ENCODE measurements around the gene ACBD4. TPM values are rescaled to one million over a fixed set of nuclear protein-coding genes. Genes with fewer than 3 reads are reported as not detected.

Gene ACBD4
- total RNA-seq, 2 experiments from 2014 or later: 12.4 to 12.6 TPM

- ChIA-PET POLR2A (interaction anchor here (0.6 to 8.5 kb wide), 11 partner anchors 7 to 461 kb away, joined by 3 to 200 read pairs (median 25); partner anchors contain the start of genes ACBD4, HEXIM2 and MAP3K14), CTCF (interaction anchor here (6.4 to 14.4 kb wide), 4 partner anchors 11 to 74 kb away, joined by 58 to 352 read pairs (median 176); partner anchors contain the start of genes ACBD4, FMNL1 and HEXIM2)
- intact Hi-C loops (cut with micrococcal nuclease): loop anchor here (2.0 to 5.0 kb wide), 2 partner anchors 14 to 170 kb away; partner anchors contain the start of genes HEXIM2 and MAP3K14
- H3K4me1 Mint-ChIP-seq (ENCODE audit: low read depth): peaks cover 42% of the 10 kb centered on the region
- H3K36me3 Mint-ChIP-seq (ENCODE audit: low read depth): peaks cover 18% of the 10 kb centered on the region
- TF ChIP-seq, protein P1, sequence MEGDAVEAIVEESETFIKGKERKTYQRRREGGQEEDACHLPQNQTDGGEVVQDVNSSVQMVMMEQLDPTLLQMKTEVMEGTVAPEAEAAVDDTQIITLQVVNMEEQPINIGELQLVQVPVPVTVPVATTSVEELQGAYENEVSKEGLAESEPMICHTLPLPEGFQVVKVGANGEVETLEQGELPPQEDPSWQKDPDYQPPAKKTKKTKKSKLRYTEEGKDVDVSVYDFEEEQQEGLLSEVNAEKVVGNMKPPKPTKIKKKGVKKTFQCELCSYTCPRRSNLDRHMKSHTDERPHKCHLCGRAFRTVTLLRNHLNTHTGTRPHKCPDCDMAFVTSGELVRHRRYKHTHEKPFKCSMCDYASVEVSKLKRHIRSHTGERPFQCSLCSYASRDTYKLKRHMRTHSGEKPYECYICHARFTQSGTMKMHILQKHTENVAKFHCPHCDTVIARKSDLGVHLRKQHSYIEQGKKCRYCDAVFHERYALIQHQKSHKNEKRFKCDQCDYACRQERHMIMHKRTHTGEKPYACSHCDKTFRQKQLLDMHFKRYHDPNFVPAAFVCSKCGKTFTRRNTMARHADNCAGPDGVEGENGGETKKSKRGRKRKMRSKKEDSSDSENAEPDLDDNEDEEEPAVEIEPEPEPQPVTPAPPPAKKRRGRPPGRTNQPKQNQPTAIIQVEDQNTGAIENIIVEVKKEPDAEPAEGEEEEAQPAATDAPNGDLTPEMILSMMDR (IDR thresholded peaks at IDR 0.05): no peak
- peak overlapping the region; percentile 100 for H3K27ac Mint-ChIP-seq
- no peaks in the 10 kb centered on the region for H3K27me3 Mint-ChIP-seq
- H3K9me3 Mint-ChIP-seq: no peaks in the 10 kb centered on the region
- DNase-seq (no peak), ATAC-seq (peak; percentile 1)
- peak overlapping the region; percentile 98 for H3K4me3 Mint-ChIP-seq
Observed at GRCh38 chr17:45146890-45147580, 11.5 kb downstream of the ACBD4 start.

GRCh38 chr17:45147581-45148182, 12.2 kb downstream of the ACBD4 start:
- DNase-seq (peak; percentile 88), ATAC-seq (peak; percentile 35)
- H3K36me3 Mint-ChIP-seq (ENCODE audit: low read depth): peaks cover 18% of the 10 kb centered on the region
- intact Hi-C loops (cut with micrococcal nuclease): loop anchor here (2.0 to 5.0 kb wide), 3 partner anchors 13 to 170 kb away; partner anchors contain the start of genes ACBD4, HEXIM2 and MAP3K14
- ChIA-PET CTCF (interaction anchor here (1.0 to 14.4 kb wide), 11 partner anchors 12 to 88 kb away, joined by 3 to 352 read pairs (median 20); partner anchors contain the start of genes ACBD4, FMNL1, HEXIM2 and PLCD3), POLR2A (interaction anchor here (0.6 to 8.5 kb wide), 26 partner anchors 8 to 678 kb away, joined by 3 to 200 read pairs (median 9); partner anchors contain the start of genes ACBD4, DCAKD, FMNL1 and HEXIM2)
- peak overlapping the region; percentile 100 for H3K27ac Mint-ChIP-seq
- peaks cover 43% of the 10 kb centered on the region for H3K4me1 Mint-ChIP-seq (ENCODE audit: low read depth)
- TF ChIP-seq, protein P1 (IDR thresholded peaks at IDR 0.05): no peak
- no peaks in the 10 kb centered on the region for H3K9me3 Mint-ChIP-seq
- H3K27me3 Mint-ChIP-seq: no peaks in the 10 kb centered on the region
- peak overlapping the region; percentile 98 for H3K4me3 Mint-ChIP-seq

- H3K36me3 Mint-ChIP-seq (ENCODE audit: low read depth): peaks cover 18% of the 10 kb centered on the region
- POLR2A ChIA-PET: interaction anchor here (0.6 to 8.5 kb wide), 32 partner anchors 9 to 679 kb away, joined by 3 to 200 read pairs (median 6); partner anchors contain the start of genes ACBD4, DCAKD, FMNL1 and HEXIM2
- peaks cover 40% of the 10 kb centered on the region for H3K4me1 Mint-ChIP-seq (ENCODE audit: low read depth)
- no peaks in the 10 kb centered on the region for H3K9me3 Mint-ChIP-seq
- CTCF ChIA-PET: interaction anchor here (0.7 to 14.4 kb wide), 23 partner anchors 12 to 280 kb away, joined by 3 to 352 read pairs (median 6); partner anchors contain the start of genes ACBD4, FMNL1, HEXIM2 and MAP3K14
- ATAC-seq (peak; percentile 82), DNase-seq (peak; percentile 99)
- peak within 1 kb of the TSS; percentile 100 for H3K27ac Mint-ChIP-seq
- peak within 1 kb of the TSS; percentile 98 for H3K4me3 Mint-ChIP-seq
- intact Hi-C loops (cut with micrococcal nuclease): loop anchor here (2.0 to 5.0 kb wide), 2 partner anchors 14 to 169 kb away; partner anchors contain the start of genes ACBD4 and MAP3K14
- TF ChIP-seq, protein P1 (IDR thresholded peaks at IDR 0.05): no peak
- no peaks in the 10 kb centered on the region for H3K27me3 Mint-ChIP-seq
Observed at GRCh38 chr17:45148183-45149036, 12.9 kb downstream of the ACBD4 start, which contains the start of gene HEXIM1. Gene HEXIM1, plus strand, starts transcription at chr17:45148475. Its CDS starts 716 bp downstream, at chr17:45149191.

- Mint-ChIP-seq H3K27ac (peak overlapping the region; percentile 100), H3K4me3 (peak overlapping the region; percentile 98), H3K9me3 (no peaks in the 10 kb centered on the region), H3K4me1 (ENCODE audit: low read depth) (peaks cover 33% of the 10 kb centered on the region), H3K27me3 (no peaks in the 10 kb centered on the region), H3K36me3 (ENCODE audit: low read depth) (peaks cover 18% of the 10 kb centered on the region)
- TF ChIP-seq, protein P1 (IDR thresholded peaks at IDR 0.05): peak; percentile 89
- DNase-seq: peak; percentile 88
- peak; percentile 43 for ATAC-seq
- intact Hi-C loops (cut with micrococcal nuclease): loop anchor here (2.0 to 5.0 kb wide), 2 partner anchors 14 to 168 kb away; partner anchors contain the start of genes ACBD4 and MAP3K14
- ChIA-PET POLR2A (interaction anchor here (0.6 to 8.5 kb wide), 35 partner anchors 8 to 260 kb away, joined by 3 to 200 read pairs (median 5); partner anchors contain the start of genes ACBD4, DCAKD, FMNL1 and HEXIM2), CTCF (interaction anchor here (0.7 to 14.4 kb wide), 31 partner anchors 11 to 279 kb away, joined by 3 to 352 read pairs (median 4); partner anchors contain the start of genes ACBD4, FMNL1, HEXIM2 and MAP3K14)
Observed at GRCh38 chr17:45149037-45149668, 13.7 kb downstream of the ACBD4 start.

Measured in activated CD8-positive, alpha-beta T cell treated with anti-CD3 and anti-CD28 coated beads for 36 hours (primary cell).